Measurements from ENCODE around the gene TPPP.

TPPP gene

DNA sequence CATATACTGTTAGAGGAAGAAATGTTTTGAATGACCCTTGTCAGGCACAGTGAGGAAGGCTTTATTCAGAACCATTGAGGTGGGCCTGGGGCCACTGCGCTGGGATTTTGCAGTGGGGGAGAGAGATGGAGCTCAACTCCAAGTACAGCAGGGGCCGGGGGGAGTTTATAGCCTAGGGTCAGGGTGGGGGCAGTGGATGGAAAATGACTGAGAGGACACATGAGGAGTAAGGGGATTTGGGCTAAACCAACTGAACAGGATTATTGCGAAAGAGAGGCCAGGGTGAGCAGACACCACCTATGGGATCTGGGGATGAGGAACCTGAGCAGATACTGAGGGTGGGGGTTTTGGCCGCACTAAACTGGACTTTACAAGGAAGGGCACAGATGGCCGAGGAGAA, 74.7 kb downstream of the TPPP start:
- Histone ChIP-seq H2AFZ (ENCODE audit: low read length) (no peak overlapping the region), H3K79me2 (ENCODE audit: low read length) (peaks cover 51% of the 10 kb centered on the region), H3K9ac (ENCODE audit: low read length) (no peak overlapping the region), H3K4me3 (ENCODE audit: low read length) (no peak overlapping the region), H3K27ac (ENCODE audit: low read length) (no peak overlapping the region), H3K9me2 (replicated peaks; ENCODE audit: insufficient read depth, low read length) (no peaks in the 10 kb centered on the region), H3F3A (ENCODE audit: insufficient read depth, low read length) (no peaks in the 10 kb centered on the region; the same call in 1 of the 2 replicates), H4K20me1 (ENCODE audit: insufficient read depth, low read length) (no peaks in the 10 kb centered on the region), H3K27me3 (replicated peaks; ENCODE audit: insufficient read depth, low read length) (no peaks in the 10 kb centered on the region), H3K4me1 (ENCODE audit: low read length) (no peaks in the 10 kb centered on the region), H3K36me3 (replicated peaks; ENCODE audit: insufficient read depth, low read length) (peaks cover 9% of the 10 kb centered on the region), H3K4me2 (ENCODE audit: low read depth, low read length) (no peak overlapping the region), H3K9me3 (replicated peaks; ENCODE audit: insufficient read depth, low read length) (no peaks in the 10 kb centered on the region)
- no peak for DNase-seq
- TF ChIP-seq EZH2phosphoT487 (IDR thresholded peaks at IDR 0.05; ENCODE audit: low read length) = no peak

- Histone ChIP-seq H3F3A (ENCODE audit: insufficient read depth, low read length) (no peaks in the 10 kb centered on the region; the same call in 1 of the 2 replicates), H3K9me3 (replicated peaks; ENCODE audit: insufficient read depth, low read length) (no peaks in the 10 kb centered on the region), H3K27me3 (replicated peaks; ENCODE audit: insufficient read depth, low read length) (no peaks in the 10 kb centered on the region), H3K9me2 (replicated peaks; ENCODE audit: insufficient read depth, low read length) (no peaks in the 10 kb centered on the region), H3K79me2 (ENCODE audit: low read length) (peaks cover 56% of the 10 kb centered on the region), H3K4me2 (ENCODE audit: low read depth, low read length) (no peak overlapping the region), H3K27ac (ENCODE audit: low read length) (no peak overlapping the region), H3K36me3 (replicated peaks; ENCODE audit: insufficient read depth, low read length) (peaks cover 9% of the 10 kb centered on the region), H3K4me3 (ENCODE audit: low read length) (no peak overlapping the region), H2AFZ (ENCODE audit: low read length) (no peak overlapping the region), H4K20me1 (ENCODE audit: insufficient read depth, low read length) (no peaks in the 10 kb centered on the region), H3K9ac (ENCODE audit: low read length) (no peak overlapping the region), H3K4me1 (ENCODE audit: low read length) (no peaks in the 10 kb centered on the region)
- TF ChIP-seq EZH2phosphoT487 (IDR thresholded peaks at IDR 0.05; ENCODE audit: low read length) = no peak
- no peak for TF ChIP-seq EZH2 (optimal IDR thresholded peaks at IDR 0.05; ENCODE audit: low read depth, low read length)
- TF ChIP-seq, protein P1, sequence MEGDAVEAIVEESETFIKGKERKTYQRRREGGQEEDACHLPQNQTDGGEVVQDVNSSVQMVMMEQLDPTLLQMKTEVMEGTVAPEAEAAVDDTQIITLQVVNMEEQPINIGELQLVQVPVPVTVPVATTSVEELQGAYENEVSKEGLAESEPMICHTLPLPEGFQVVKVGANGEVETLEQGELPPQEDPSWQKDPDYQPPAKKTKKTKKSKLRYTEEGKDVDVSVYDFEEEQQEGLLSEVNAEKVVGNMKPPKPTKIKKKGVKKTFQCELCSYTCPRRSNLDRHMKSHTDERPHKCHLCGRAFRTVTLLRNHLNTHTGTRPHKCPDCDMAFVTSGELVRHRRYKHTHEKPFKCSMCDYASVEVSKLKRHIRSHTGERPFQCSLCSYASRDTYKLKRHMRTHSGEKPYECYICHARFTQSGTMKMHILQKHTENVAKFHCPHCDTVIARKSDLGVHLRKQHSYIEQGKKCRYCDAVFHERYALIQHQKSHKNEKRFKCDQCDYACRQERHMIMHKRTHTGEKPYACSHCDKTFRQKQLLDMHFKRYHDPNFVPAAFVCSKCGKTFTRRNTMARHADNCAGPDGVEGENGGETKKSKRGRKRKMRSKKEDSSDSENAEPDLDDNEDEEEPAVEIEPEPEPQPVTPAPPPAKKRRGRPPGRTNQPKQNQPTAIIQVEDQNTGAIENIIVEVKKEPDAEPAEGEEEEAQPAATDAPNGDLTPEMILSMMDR (IDR thresholded peaks at IDR 0.05; ENCODE audit: low read length) = no peak
- no peak for DNase-seq
Observed at GRCh38 chr5:617896-618295, 75.3 kb downstream of the TPPP start.

GRCh38 chr5:616484-617039, 76.6 kb downstream of the TPPP start:
- H3F3A ChIP-seq (ENCODE audit: insufficient read depth, low read length) = no peaks in the 10 kb centered on the region; the same call in 1 of the 2 replicates
- no peak overlapping the region for H3K27ac ChIP-seq (ENCODE audit: low read length)
- H3K79me2 ChIP-seq (ENCODE audit: low read length) = peaks cover 62% of the 10 kb centered on the region
- H2AFZ ChIP-seq (ENCODE audit: low read length) = no peak overlapping the region
- H3K36me3 ChIP-seq (replicated peaks; ENCODE audit: insufficient read depth, low read length) = peaks cover 9% of the 10 kb centered on the region
- no peaks in the 10 kb centered on the region for H3K27me3 ChIP-seq (replicated peaks; ENCODE audit: insufficient read depth, low read length)
- DNase-seq = no peak
- H3K4me2 ChIP-seq (ENCODE audit: low read depth, low read length) = no peak overlapping the region
- no peaks in the 10 kb centered on the region for H4K20me1 ChIP-seq (ENCODE audit: insufficient read depth, low read length)
- H3K4me3 ChIP-seq (ENCODE audit: low read length) = no peak overlapping the region
- no peak overlapping the region for H3K9ac ChIP-seq (ENCODE audit: low read length)
- H3K9me3 ChIP-seq (replicated peaks; ENCODE audit: insufficient read depth, low read length) = no peaks in the 10 kb centered on the region
- TF ChIP-seq, protein P1 (IDR thresholded peaks at IDR 0.05; ENCODE audit: low read length) = no peak
- TF ChIP-seq EZH2phosphoT487 (IDR thresholded peaks at IDR 0.05; ENCODE audit: low read length) = no peak
- no peak for TF ChIP-seq EZH2 (optimal IDR thresholded peaks at IDR 0.05; ENCODE audit: low read depth, low read length)
- H3K9me2 ChIP-seq (replicated peaks; ENCODE audit: insufficient read depth, low read length) = no peaks in the 10 kb centered on the region
- H3K4me1 ChIP-seq (ENCODE audit: low read length) = no peaks in the 10 kb centered on the region
